Transverse colon (tissue), 3 donors: ENCODE results near the gene SRGAP1.

Experiments
- CTCF ChIP-seq, 5 experiments: fragments of 200-600 bp in 3 of 5; fragments of 450-650 bp in 2 of 5; sonication (generic) in 3 of 5; IDR thresholded peaks; 1 replicate in 2 of 5; 2 replicates in 3 of 5; pipeline ENCODE4 v1.5.1; 2016 to 2017; ENCODE audit warnings: antibody characterized with exemption in 5 of 5, inconsistent platforms in 3 of 5, mild to moderate bottlenecking in 2 of 5, moderate library complexity in 1 of 5
- EP300 ChIP-seq: sonication (generic); formaldehyde crosslinking; IDR thresholded peaks from one replicate; pipeline ENCODE4 v1.6.1; 2017; ENCODE audit warnings: antibody characterized with exemption, low read depth
- POLR2A ChIP-seq: fragments of 450-650 bp; IDR thresholded peaks from one replicate; pipeline ENCODE4 v1.6.1; 2016; ENCODE audit warnings: antibody characterized with exemption, mild to moderate bottlenecking, moderate library complexity

- no peak for TF ChIP-seq EP300
- no peak for TF ChIP-seq CTCF (IDR thresholded peaks at IDR 0.05)
- no peak for TF ChIP-seq POLR2A
These were observed 257.8 kb downstream of the SRGAP1 start for GRCh38 chr12:64102339-64102738.
